ENCODE results near the gene TNFSF12.

TNFSF12 gene

GRCh38 chr17:7548585-7549400, at the start of gene TNFSF12:
Gene TNFSF12, plus strand, starts transcription at chr17:7549058. Its CDS starts 96 bp downstream, at chr17:7549154.
- DNase-seq = no peak

DNA sequence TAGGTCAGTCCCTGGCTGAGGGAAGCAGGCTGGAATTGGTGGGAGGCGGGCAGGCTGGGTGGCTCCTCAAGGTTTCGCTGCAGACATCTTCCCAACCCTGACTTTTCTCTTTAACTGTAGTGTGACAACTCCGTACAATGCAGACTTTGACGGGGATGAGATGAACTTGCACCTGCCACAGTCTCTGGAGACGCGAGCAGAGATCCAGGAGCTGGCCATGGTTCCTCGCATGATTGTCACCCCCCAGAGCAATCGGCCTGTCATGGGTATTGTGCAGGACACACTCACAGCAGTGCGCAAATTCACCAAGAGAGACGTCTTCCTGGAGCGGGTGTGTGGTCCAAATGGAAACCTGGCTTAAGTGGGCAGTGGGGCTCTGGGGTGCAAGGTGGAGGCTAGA, 49.7 kb upstream of the TNFSF12 start:
- DNase-seq = no peak

- DNase-seq = no peak
These were observed 47.1 kb upstream of the TNFSF12 start for GRCh38 chr17:7501729-7502128.

DNA sequence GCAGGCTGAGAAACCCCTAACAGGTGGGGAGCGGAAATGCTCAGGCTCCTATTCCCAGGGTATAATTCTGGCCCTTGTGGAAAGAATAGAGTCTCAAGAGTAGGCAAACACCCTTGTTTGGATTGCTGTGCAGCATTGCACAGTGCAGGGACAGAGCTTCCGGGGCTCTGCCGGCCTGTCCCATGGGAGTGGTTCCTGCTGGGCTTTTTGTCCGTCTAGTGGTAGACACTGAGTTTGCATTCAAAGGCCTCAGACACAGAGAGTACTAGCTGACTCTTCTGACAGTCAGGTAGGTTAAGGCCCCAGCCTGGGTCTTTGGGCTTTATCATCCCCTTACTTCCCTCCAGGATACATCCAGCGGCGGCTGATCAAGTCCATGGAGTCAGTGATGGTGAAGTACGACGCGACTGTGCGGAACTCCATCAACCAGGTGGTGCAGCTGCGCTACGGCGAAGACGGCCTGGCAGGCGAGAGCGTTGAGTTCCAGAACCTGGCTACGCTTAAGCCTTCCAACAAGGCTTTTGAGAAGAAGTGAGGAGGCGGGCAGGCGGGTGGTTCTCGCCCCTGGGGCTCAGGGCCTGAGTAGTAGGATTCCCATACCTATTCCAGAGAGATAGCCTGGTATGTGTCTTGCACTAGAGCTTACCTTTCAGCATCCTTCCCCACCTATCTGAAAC, 46.5 kb upstream of the TNFSF12 start:
- DNase-seq = no peak

GRCh38 chr17:7502987-7503386, 45.9 kb upstream of the TNFSF12 start:
- DNase-seq = no peak

DNA sequence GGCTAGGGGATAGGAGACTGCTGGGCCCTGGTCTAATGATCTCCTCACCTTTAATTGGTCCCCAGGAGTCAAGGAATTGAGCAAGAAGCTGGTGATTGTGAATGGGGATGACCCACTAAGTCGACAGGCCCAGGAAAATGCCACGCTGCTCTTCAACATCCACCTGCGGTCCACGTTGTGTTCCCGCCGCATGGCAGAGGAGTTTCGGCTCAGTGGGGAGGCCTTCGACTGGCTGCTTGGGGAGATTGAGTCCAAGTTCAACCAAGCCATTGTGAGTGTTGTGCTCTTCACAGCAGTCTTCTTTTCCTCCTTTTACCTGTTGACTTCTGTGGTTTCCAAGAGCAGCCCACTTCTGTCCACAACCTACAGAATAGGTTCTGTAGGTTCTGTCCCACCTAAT, 45.3 kb upstream of the TNFSF12 start:
- DNase-seq = no peak

GRCh38 chr17:7508145-7508544, 40.7 kb upstream of the TNFSF12 start:
- DNase-seq = no peak

- no peak for DNase-seq
These were observed 40.0 kb upstream of the TNFSF12 start for GRCh38 chr17:7508846-7509245.

DNA sequence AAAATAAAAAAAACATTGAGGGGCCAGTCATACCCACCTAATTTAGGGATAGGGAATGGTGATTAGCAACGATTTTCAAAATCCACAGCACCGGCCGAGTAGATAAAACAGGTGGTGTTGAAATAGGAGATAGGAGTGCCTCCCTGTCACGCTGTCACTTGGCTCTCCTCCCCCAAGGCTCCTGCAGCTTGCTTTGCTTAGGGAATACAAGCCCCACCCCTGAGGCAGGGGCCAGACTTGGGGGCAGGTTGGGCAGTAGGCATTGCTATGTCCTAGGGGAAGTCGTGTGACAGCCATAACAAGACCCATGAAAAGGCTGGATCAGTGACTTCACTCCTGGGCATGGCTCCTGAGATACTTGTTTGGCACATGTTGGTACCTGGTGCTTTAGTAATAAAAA, 38.9 kb upstream of the TNFSF12 start:
- no peak for DNase-seq

GRCh38 chr17:7511108-7511507, 37.8 kb upstream of the TNFSF12 start:
- no peak for DNase-seq

- no peak for DNase-seq
These were observed 36.8 kb upstream of the TNFSF12 start for GRCh38 chr17:7512105-7512504.

DNA sequence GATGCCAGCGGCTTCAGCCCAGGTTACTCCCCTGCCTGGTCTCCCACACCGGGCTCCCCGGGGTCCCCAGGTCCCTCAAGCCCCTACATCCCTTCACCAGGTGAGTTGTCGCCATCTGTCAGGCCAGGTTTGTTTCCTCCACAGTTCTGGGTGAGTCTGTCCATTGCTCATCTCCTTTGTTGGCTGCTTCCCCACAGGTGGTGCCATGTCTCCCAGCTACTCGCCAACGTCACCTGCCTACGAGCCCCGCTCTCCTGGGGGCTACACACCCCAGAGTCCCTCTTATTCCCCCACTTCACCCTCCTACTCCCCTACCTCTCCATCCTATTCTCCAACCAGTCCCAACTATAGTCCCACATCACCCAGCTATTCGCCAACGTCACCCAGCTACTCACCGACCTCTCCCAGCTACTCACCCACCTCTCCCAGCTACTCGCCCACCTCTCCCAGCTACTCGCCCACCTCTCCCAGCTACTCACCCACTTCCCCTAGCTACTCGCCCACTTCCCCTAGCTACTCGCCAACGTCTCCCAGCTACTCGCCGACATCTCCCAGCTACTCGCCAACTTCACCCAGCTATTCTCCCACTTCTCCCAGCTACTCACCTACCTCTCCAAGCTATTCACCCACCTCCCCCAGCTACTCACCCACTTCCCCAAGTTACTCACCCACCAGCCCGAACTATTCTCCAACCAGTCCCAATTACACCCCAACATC, 35.9 kb upstream of the TNFSF12 start:
- no peak for DNase-seq

DNA sequence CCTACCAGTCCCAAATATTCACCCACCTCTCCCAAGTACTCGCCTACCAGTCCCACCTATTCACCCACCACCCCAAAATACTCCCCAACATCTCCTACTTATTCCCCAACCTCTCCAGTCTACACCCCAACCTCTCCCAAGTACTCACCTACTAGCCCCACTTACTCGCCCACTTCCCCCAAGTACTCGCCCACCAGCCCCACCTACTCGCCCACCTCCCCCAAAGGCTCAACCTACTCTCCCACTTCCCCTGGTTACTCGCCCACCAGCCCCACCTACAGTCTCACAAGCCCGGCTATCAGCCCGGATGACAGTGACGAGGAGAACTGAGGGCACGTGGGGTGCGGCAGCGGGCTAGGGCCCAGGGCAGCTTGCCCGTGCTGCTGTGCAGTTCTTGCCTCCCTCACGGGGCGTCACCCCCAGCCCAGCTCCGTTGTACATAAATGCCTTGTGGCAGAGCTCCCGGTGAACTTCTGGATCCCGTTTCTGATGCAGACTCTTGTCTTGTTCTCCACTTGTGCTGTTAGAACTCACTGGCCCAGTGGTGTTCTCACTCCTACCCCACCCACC, 34.9 kb upstream of the TNFSF12 start:
- no peak for DNase-seq

- DNase-seq = no peak
These were observed 32.8 kb upstream of the TNFSF12 start for GRCh38 chr17:7515911-7516610.

GRCh38 chr17:7523033-7523432, 25.8 kb upstream of the TNFSF12 start:
- DNase-seq = no peak

- no peak for DNase-seq
These were observed 20.0 kb upstream of the TNFSF12 start for GRCh38 chr17:7528842-7529241.

- no peak for DNase-seq
These were observed 18.6 kb upstream of the TNFSF12 start for GRCh38 chr17:7530023-7530900.

GRCh38 chr17:7538050-7538449, 10.8 kb upstream of the TNFSF12 start:
- no peak for DNase-seq

- no peak for DNase-seq
These were observed 9.8 kb upstream of the TNFSF12 start for GRCh38 chr17:7538891-7539545.

GRCh38 chr17:7541074-7541621, 7.7 kb upstream of the TNFSF12 start:
- DNase-seq = no peak

DNA sequence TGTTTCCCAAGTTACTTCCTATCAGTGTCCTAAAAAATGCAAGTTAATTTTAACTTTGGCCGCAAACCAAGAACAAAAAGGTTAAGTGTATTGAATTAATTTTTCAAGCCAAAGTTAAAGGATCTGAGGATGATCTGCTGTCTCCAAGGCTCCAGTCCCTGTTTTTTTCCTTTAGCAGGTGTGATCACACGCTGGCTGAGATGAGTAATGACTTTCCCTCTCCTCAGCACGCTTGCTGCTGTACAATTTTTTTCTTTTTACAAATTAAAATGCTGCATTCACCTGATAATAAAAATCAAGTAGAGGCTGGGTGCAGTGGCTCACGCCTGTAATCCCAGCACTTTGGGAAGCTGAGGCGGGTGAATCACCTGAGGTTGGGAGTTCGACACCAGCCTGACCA, 3.9 kb upstream of the TNFSF12 start:
- no peak for DNase-seq
